CD14-positive monocyte (primary cell): ENCODE data around the gene CHCHD6. TPM values are rescaled to one million over a fixed set of nuclear protein-coding genes. Genes with fewer than 3 reads are reported as not detected.
A peak's percentile ranks its signal among the peaks of the same experiment; 100 is the strongest.

ENCODE experiments used
- DNase-seq, 3 donors: peaks; one replicate each; pipeline ENCODE4 v3.0.0-alpha.2; 2011 to 2022
- H2AFZ ChIP-seq: 2 replicates; pipeline ENCODE4 v1.6.0; 2012; ENCODE audit warnings: mild to moderate bottlenecking, low read depth, low read length, inconsistent platforms; ENCODE audit not compliant: insufficient read depth, poor library complexity, severe bottlenecking
- H3K27ac ChIP-seq, 2 donors: 1 replicate in 1 of 2; 2 replicates in 1 of 2; pipeline ENCODE4 v1.5.1; 2012 to 2013; ENCODE audit warnings: low read length in 2 of 2, control low read depth in 1 of 2, inconsistent platforms in 1 of 2, low read depth in 1 of 2, mild to moderate bottlenecking in 1 of 2
- H3K27me3 ChIP-seq, 2 donors: one replicate each; pipeline versions ENCODE4 v1.6.0 to v1.6.1; 2011 to 2013; ENCODE audit warnings: low read length in 2 of 2; ENCODE audit not compliant: control insufficient read depth in 2 of 2, insufficient read depth in 2 of 2
- H3K36me3 ChIP-seq, 2 donors: replicated peaks in 1 of 2; 1 replicate in 1 of 2; 2 replicates in 1 of 2; pipeline versions ENCODE4 v1.5.1 to v1.6.1; 2012 to 2013; ENCODE audit warnings: low read length in 2 of 2, control low read depth in 1 of 2, inconsistent platforms in 1 of 2, mild to moderate bottlenecking in 1 of 2; ENCODE audit not compliant: insufficient read depth in 2 of 2, control insufficient read depth in 1 of 2
- H3K4me1 ChIP-seq, 2 donors: 1 replicate in 1 of 2; 2 replicates in 1 of 2; pipeline versions ENCODE4 v1.5.1 to v1.6.1; 2012 to 2013; ENCODE audit warnings: low read length in 2 of 2, control low read depth in 1 of 2, inconsistent platforms in 1 of 2, mild to moderate bottlenecking in 1 of 2, moderate library complexity in 1 of 2; ENCODE audit not compliant: insufficient read depth in 2 of 2, control insufficient read depth in 1 of 2
- H3K4me2 ChIP-seq: replicated peaks from 2 replicates; pipeline ENCODE3; 2012; ENCODE audit warnings: low read length, moderate library complexity, mild to moderate bottlenecking; ENCODE audit not compliant: poor library complexity, severe bottlenecking; ENCODE audit errors: extremely low read depth
- H3K4me3 ChIP-seq, 3 experiments: fragments of 200-600 bp in 1 of 3; sonication (generic) in 1 of 3; replicated peaks in 1 of 3; 1 replicate in 2 of 3; 2 replicates in 1 of 3; pipeline ENCODE4 v1.5.1; 2011 to 2013; ENCODE audit warnings: low read length in 3 of 3, mild to moderate bottlenecking in 3 of 3, control low read depth in 2 of 3, low read depth in 2 of 3, inconsistent platforms in 1 of 3, moderate library complexity in 1 of 3
- H3K79me2 ChIP-seq: 2 replicates; pipeline ENCODE4 v1.6.0; 2012; ENCODE audit warnings: mild to moderate bottlenecking, control low read depth, inconsistent platforms, low read length, moderate library complexity; ENCODE audit not compliant: insufficient read depth
- H3K9ac ChIP-seq: 2 replicates; pipeline ENCODE4 v1.6.0; 2017; ENCODE audit warnings: low read length, mild to moderate bottlenecking; ENCODE audit not compliant: insufficient read depth, poor library complexity, severe bottlenecking
- H3K9me3 ChIP-seq, 2 donors: replicated peaks in 1 of 2; 1 replicate in 1 of 2; 2 replicates in 1 of 2; pipeline versions ENCODE4 v1.5.1 to v1.6.1; 2012 to 2013; ENCODE audit warnings: low read length in 2 of 2, control low read depth in 1 of 2; ENCODE audit not compliant: control insufficient read depth in 1 of 2, insufficient read depth in 1 of 2
- H4K20me1 ChIP-seq: 2 replicates; pipeline ENCODE4 v1.6.0; 2012; ENCODE audit warnings: mild to moderate bottlenecking, low read length, control low read depth, moderate library complexity; ENCODE audit not compliant: insufficient read depth
- H3K27ac Mint-ChIP-seq, 7 donors: one replicate each; pipeline ENCODE4 v1.8.0; 2020; ENCODE audit warnings: mild to moderate bottlenecking in 7 of 7, mixed read lengths in 7 of 7, moderate library complexity in 6 of 7, inconsistent platforms in 2 of 7
- H3K27me3 Mint-ChIP-seq, 3 donors: one replicate each; pipeline ENCODE4 v1.8.0; 2021 to 2022; ENCODE audit warnings: low read depth in 3 of 3, mild to moderate bottlenecking in 3 of 3, mixed read lengths in 3 of 3, moderate library complexity in 3 of 3, inconsistent platforms in 1 of 3
- H3K36me3 Mint-ChIP-seq, 2 donors: one replicate each; pipeline ENCODE4 v1.8.0; 2020; ENCODE audit warnings: mixed read lengths in 2 of 2, inconsistent platforms in 1 of 2, mild to moderate bottlenecking in 1 of 2
- H3K4me1 Mint-ChIP-seq: one replicate; pipeline ENCODE4 v1.8.0; 2020; ENCODE audit warnings: mild to moderate bottlenecking, mixed read lengths
- H3K4me3 Mint-ChIP-seq, 2 donors: one replicate each; pipeline ENCODE4 v1.8.0; 2020; ENCODE audit warnings: mild to moderate bottlenecking in 2 of 2, mixed read lengths in 2 of 2, moderate library complexity in 1 of 2
- H3K9me3 Mint-ChIP-seq, 7 donors: one replicate each; pipeline ENCODE4 v1.8.0; 2020 to 2022; ENCODE audit warnings: mixed read lengths in 7 of 7, mild to moderate bottlenecking in 6 of 7, moderate library complexity in 6 of 7, inconsistent platforms in 2 of 7
- CTCF ChIP-seq: fragments of 200-600 bp; IDR thresholded peaks from one replicate; pipeline ENCODE4 v1.8.0; 2022; ENCODE audit warnings: antibody characterized with exemption, mild to moderate bottlenecking
- WGBS: methylation state at CpG from one replicate; pipeline ENCODE4 v1.1.5; 2013; ENCODE audit warnings: missing lambda C conversion rate; ENCODE audit not compliant: insufficient coverage; 5-methylcytosine and 5-hydroxymethylcytosine counted together
- intact Hi-C, 2 donors: fragments of 100-400 bp; cut with micrococcal nuclease; formaldehyde crosslinking; loops; one replicate each; pipeline versions ENCODE4 v1.15.0 to v1.15.1; 2023
- polyA plus RNA-seq, 3 donors: library from polyadenylated mRNA; depleted of rRNA in 1 of 3; unstranded in 2 of 3; stranded (reverse) in 1 of 3; fragments of 300-500 nt in 2 of 3; fragments of >200 nt in 1 of 3; fragmentation: Illumina TruSeq in 2 of 3; gene quantifications; 1 replicate in 2 of 3; 2 replicates in 1 of 3; pipeline ENCODE4 v1.2.3, GENCODE V29; 2012 to 2021

Gene CHCHD6
- polyA plus RNA-seq, 3 donors = 1.1 to 1.8 (median 1.8) TPM

GRCh38 chr3:126714276-126714900 is 10.3 kb downstream of the CHCHD6 start:
- no peaks in the 10 kb centered on the region for H4K20me1 ChIP-seq
- Mint-ChIP-seq H3K4me3 (no peak overlapping the region), H3K9me3 (no peaks in the 10 kb centered on the region), H3K36me3 (no peaks in the 10 kb centered on the region), H3K4me1 (peaks cover 8% of the 10 kb centered on the region), H3K27ac (no peak overlapping the region), H3K27me3 (no peaks in the 10 kb centered on the region)
- no peak overlapping the region for H3K9ac ChIP-seq
- H3K4me2 ChIP-seq = no peak overlapping the region
- no peaks in the 10 kb centered on the region for H3K9me3 ChIP-seq
- no peak overlapping the region for H2AFZ ChIP-seq
- no peaks in the 10 kb centered on the region for H3K4me1 ChIP-seq
- TF ChIP-seq CTCF = no peak
- intact Hi-C loops = no loop called here
- H3K4me3 ChIP-seq = no peak overlapping the region
- no peak overlapping the region for H3K27ac ChIP-seq
- no peaks in the 10 kb centered on the region for H3K79me2 ChIP-seq
- DNase-seq = no peak
- no peaks in the 10 kb centered on the region for H3K36me3 ChIP-seq
- H3K27me3 ChIP-seq = no peaks in the 10 kb centered on the region
- WGBS = 92% methylated on average over 10 of the region's 14 CpGs

GRCh38 chr3:126714921-126715320 is 10.9 kb downstream of the CHCHD6 start:
- no peak for TF ChIP-seq CTCF
- no peak overlapping the region for H2AFZ ChIP-seq
- Mint-ChIP-seq H3K27me3 (no peaks in the 10 kb centered on the region), H3K27ac (peak overlapping the region in 1 of 7 donors; percentile 7), H3K9me3 (no peaks in the 10 kb centered on the region), H3K36me3 (no peaks in the 10 kb centered on the region), H3K4me1 (peaks cover 8% of the 10 kb centered on the region), H3K4me3 (no peak overlapping the region)
- H4K20me1 ChIP-seq = no peaks in the 10 kb centered on the region
- no peaks in the 10 kb centered on the region for H3K27me3 ChIP-seq
- WGBS = no CpG with 5 or more reads among the region's 6 CpGs
- H3K4me1 ChIP-seq = no peaks in the 10 kb centered on the region
- intact Hi-C loops = no loop called here
- H3K27ac ChIP-seq = no peak overlapping the region
- no peak for DNase-seq
- no peak overlapping the region for H3K4me3 ChIP-seq
- no peak overlapping the region for H3K9ac ChIP-seq
- H3K9me3 ChIP-seq = no peaks in the 10 kb centered on the region
- H3K36me3 ChIP-seq = no peaks in the 10 kb centered on the region
- no peaks in the 10 kb centered on the region for H3K79me2 ChIP-seq
- H3K4me2 ChIP-seq = no peak overlapping the region
